SK-N-MC (cell line): ENCODE measurements around the gene TXNIP.

Experiments used
- EZH2 ChIP-seq: fragments of 200-600 bp; sonication (generic); IDR thresholded peaks from one replicate; pipeline ENCODE4 v1.6.1; 2017; ENCODE audit warnings: antibody characterized with exemption
- POLR2AphosphoS5 ChIP-seq: IDR thresholded peaks from 2 replicates; pipeline ENCODE4 v1.6.1; 2012; ENCODE audit warnings: mild to moderate bottlenecking, low read depth, low read length, borderline replicate concordance

DNA sequence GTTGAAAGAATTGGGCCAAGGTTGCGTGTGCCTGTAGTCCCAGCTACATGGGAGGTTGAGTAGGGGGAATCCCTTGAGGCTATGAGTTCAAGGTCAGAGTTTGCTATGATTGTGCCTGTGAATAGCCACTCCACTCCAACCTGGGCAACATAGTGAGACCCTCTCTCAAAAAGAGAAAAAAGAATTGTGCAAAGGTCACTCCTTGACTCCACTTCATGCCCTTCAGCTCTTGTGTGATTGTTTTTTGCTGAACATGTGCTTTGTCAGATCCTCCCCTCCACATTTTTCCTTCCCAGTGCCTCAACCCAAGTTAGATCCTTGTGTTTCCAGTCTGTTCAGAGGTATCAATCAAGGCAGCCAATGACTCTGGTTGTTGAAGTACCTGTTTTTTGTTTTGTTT is 8.5 kb downstream of the TXNIP start:
- TF ChIP-seq POLR2AphosphoS5 (no peak), EZH2 (no peak)
